ENCODE measurements around the gene SHOC2. TPM values are rescaled to one million over a fixed set of nuclear protein-coding genes. Genes with fewer than 3 reads are reported as not detected.

SHOC2 gene
- total RNA-seq, 1 donor, result 98.6 TPM

DNA sequence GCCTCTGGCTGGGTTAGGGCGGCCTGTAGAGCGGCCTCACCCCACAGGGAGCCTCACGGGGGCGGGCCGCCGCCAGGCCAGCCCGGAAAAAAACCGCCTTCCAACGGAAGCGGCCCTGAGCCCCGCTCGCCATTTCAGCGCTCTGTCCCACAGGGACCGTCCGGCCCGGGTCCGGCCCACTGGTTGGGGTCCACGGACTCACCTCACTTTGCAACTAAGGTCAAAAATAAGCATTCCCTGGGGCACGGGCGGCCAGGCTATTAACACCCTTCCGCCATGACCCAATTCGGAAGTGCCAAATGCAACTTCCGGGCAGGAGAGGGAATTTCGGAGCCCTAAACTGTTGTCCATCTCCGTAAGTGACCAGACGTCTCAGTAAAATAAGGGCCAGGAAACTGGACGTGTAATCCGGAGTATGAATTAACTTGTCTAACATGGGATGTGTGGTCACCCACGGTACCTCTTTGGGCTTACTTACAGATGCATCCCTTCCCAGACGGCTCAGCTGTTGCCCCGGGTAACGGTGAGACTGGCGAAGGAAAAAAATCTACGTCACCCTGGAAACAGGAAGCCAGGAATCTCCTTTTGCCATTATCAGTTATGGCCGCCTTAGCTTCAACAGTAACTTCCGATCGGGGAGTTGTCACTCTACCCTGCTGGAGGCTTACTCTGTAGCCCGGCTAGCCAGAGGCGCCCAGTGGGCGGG is 608 bp upstream of the SHOC2 start, which contains the start of gene BBIP1:
Gene BBIP1, minus strand, starts transcription at position 538 of the 706 bp plus-strand sequence. CDS start 1,023 bp downstream, outside the sequence.
- H3K9me3 ChIP-seq (ENCODE audit: low read depth, low read length), result no peaks in the 10 kb centered on the region
- peak within 1 kb of the TSS; percentile 99 for H3K4me3 ChIP-seq (ENCODE audit: low read length)
- no peaks in the 10 kb centered on the region for H3K27me3 ChIP-seq (ENCODE audit: insufficient read depth, low read length)

DNA sequence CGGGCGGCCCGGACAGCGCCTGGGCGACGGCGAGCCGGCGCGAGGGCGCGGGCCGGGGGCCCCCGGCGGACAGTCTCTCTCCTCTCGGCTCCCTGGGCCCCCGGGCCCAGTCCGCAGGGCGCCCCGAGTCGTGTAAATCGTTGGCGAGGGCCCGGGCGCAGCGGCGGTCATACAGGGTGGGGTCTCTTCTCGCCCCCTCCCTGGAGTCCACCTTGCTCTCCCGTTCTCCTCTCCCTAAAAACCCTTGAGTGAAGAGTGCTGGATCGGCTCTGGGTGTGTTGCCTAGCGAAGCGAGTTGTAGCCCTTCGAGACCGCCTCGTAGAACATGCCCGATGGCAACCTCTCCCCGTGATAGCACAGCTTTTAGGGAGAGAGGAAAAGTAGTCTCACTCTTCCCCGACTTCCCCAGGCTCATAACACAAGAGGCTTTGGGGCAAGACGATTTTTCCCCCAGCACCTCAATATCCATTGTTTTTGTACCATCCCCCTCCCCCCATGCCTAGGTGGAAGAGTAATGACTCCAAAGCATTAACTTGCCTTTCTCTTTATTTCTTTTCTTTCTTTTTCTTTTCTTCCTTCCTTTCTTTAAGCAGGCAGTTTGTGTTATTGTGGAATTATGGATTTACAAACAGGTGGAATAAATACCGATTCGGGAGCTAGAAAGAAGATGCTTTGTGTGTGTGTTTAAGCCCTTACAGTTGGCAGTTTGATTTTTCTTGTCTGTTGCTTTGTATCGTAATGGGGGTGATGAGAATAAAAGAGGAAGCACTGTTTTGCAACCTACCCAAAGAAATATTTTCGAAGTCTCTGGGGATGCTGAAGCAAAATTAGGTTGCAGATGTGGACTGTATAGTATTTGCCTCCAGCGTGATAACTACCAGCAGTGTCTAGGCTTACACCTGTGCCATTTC is 822 bp downstream of the SHOC2 start:
- no peaks in the 10 kb centered on the region for H3K27me3 ChIP-seq (ENCODE audit: insufficient read depth, low read length)
- peaks cover 16% of the 10 kb centered on the region for H3K4me1 ChIP-seq (ENCODE audit: insufficient read depth, low read length)
- no peaks in the 10 kb centered on the region for H3K9me3 ChIP-seq (ENCODE audit: low read depth, low read length)
- H3K4me3 ChIP-seq (ENCODE audit: low read length), result peak overlapping the region; percentile 80

More for the DNA sequence above, 608 bp upstream of the SHOC2 start, which contains the start of gene BBIP1:
- H3K4me1 ChIP-seq (ENCODE audit: insufficient read depth, low read length), result peaks cover 10% of the 10 kb centered on the region

DNA sequence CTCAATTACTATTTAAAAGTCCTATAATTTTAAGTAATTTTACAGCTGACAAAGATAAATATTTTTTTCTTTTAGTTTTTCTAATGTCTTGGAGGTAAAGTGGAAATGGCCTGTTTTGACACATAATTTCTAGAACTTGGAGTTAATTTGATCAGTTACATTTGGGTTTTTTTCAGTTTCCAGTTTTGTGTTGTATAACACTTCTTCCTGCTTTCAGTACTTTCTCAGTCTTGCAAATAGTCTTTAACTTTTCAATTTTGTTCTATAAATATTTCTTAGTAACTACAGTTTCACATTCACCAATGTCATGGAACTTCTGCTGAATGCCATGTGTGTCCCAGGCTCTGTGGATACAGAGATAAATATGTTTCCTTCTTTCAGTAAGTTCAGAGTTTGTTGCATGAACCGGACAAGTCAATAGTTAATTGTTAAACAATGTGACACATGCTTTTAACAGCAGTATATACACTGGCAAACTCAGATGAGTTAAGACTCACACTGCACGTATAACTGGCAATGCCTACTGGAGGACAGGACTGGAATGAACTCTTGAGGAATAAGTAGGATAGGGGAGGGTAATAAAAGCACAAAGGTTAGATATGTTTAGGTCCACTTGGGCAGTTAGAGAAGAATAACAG is 4.6 kb downstream of the SHOC2 start:
- Histone ChIP-seq H3K4me3 (ENCODE audit: low read length) (no peak overlapping the region), H3K4me1 (ENCODE audit: insufficient read depth, low read length) (peaks cover 19% of the 10 kb centered on the region), H3K27me3 (ENCODE audit: insufficient read depth, low read length) (no peaks in the 10 kb centered on the region), H3K9me3 (ENCODE audit: low read depth, low read length) (no peaks in the 10 kb centered on the region)

DNA sequence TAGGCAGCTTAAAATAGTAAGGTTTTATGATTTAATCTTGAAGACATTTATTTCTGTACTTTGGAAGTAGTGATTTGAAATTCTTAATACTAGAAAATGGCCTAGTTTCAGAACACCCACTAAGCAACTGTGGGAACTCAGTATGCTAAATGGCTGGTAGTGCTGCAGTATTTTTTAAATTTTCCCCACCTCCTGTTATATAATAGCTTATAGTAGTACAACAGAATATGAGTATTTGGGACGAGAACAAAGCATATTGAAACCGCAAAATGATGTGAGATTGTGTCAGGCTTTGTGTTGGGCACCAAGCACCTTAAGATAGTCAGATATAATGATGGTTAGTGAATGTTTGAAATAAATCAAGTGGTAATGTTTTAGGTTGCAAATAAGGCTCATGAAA is 8.1 kb downstream of the SHOC2 start:
- Histone ChIP-seq H3K9me3 (ENCODE audit: low read depth, low read length) (no peaks in the 10 kb centered on the region), H3K4me3 (ENCODE audit: low read length) (no peak overlapping the region), H3K4me1 (ENCODE audit: insufficient read depth, low read length) (peaks cover 23% of the 10 kb centered on the region), H3K27me3 (ENCODE audit: insufficient read depth, low read length) (no peaks in the 10 kb centered on the region)

DNA sequence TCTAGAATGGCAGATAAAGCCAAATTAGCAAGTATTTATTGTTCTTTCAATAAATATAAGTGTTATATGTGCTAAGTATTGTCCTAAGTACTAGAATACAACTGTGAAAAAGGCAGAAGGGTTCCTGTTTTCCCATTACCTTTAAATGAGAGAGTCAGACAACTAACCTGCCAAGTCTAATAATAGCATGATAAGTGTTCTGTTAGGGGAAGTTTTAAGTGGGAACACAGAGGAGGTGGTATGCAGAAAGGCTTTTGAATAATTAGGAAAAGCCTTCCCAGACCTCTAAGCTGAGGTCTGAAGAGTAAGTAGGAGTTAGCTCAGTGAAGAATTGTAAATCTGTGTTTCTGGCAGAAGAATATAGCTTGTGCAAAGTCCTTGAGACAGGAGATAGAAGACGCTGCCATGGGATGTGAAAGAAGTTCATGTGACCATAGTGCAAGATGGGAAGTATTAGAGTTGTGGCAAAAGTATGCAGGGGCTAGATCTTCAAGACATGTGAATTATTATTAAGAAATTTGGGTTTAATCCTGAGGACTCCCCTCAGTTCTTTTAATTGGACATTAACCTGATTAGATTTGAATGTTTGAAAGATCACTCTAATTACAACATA is 12.5 kb downstream of the SHOC2 start:
- Histone ChIP-seq H3K27me3 (ENCODE audit: insufficient read depth, low read length) (no peaks in the 10 kb centered on the region), H3K4me3 (ENCODE audit: low read length) (no peak overlapping the region), H3K4me1 (ENCODE audit: insufficient read depth, low read length) (peaks cover 12% of the 10 kb centered on the region), H3K9me3 (ENCODE audit: low read depth, low read length) (no peaks in the 10 kb centered on the region)

DNA sequence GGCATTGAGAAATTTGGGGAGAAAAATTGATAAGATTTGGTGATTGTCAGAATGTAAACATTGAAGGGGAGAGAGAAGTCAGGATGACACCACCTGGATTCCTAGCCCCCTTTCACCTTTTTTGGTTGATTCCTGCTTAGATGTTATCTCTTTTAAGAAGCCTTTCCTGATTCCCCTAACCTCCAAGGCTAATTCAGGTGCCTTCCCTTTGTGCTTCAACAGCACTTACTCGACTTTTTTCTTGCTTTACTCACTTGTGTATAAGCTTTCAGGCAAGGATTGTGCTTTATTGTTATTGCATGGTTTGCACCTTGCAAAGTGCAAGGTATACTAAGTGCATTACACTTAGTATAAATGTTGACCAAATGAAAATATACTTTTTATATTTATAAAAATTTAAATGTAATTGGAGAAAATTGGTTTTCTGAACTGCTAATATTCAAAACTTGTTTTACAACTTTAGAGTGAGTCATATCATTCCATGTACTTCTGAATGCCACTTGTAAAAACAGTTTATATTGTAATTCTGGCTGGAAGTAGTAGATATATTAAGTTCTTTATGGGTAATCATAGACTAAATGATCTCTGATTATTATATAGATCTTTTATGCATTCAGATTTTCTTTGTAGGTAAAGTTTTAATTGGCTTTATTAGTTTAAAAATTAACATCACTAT is 13.2 kb downstream of the SHOC2 start:
- H3K4me1 ChIP-seq (ENCODE audit: insufficient read depth, low read length), result peaks cover 12% of the 10 kb centered on the region
- no peak overlapping the region for H3K4me3 ChIP-seq (ENCODE audit: low read length)
- H3K27me3 ChIP-seq (ENCODE audit: insufficient read depth, low read length), result no peaks in the 10 kb centered on the region
- H3K9me3 ChIP-seq (ENCODE audit: low read depth, low read length), result no peaks in the 10 kb centered on the region

DNA sequence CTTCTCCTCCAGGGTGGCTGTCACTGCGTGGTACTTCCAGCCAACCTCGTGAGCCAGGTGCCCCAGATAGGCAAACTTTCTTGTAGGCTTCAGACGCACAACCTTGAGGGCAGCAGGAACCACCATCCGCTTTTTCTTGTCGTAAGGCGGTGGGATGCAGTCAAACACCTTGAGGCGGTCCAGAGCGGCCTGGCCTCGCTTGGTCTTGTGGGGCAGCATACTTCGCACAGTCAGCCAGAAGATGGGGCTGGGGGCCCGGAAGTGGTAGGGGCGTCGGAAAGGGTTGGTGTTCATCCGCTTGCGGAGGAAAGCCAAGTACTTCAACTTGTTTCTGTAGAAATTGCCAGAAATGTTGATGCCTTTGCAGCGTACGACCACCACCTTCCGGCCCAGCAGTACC is 17.4 kb downstream of the SHOC2 start:
- H3K4me3 ChIP-seq (ENCODE audit: low read length), result no peak overlapping the region
- H3K27me3 ChIP-seq (ENCODE audit: insufficient read depth, low read length), result no peaks in the 10 kb centered on the region
- H3K4me1 ChIP-seq (ENCODE audit: insufficient read depth, low read length), result no peaks in the 10 kb centered on the region
- no peaks in the 10 kb centered on the region for H3K9me3 ChIP-seq (ENCODE audit: low read depth, low read length)

DNA sequence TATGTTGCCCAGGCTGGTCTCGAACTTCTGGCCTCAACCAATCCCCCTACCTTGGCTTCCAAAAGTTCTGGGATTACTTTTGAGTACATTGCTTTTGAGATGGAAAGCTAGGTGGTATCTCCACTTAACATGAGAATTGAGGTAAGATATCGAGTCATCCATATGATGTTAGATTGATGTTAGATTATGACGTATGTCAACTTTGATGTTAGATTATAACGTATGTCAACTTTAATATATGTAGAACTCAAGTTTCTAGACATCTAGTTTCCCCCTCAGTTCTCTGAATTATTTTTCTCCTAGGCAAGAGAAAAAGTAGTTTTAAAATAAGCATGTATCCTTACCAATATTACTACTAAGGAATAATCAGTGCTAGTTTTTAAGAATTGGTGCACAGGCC is 20.0 kb downstream of the SHOC2 start:
- Histone ChIP-seq H3K27me3 (ENCODE audit: insufficient read depth, low read length) (no peaks in the 10 kb centered on the region), H3K9me3 (ENCODE audit: low read depth, low read length) (no peaks in the 10 kb centered on the region), H3K4me1 (ENCODE audit: insufficient read depth, low read length) (no peaks in the 10 kb centered on the region), H3K4me3 (ENCODE audit: low read length) (no peak overlapping the region)

DNA sequence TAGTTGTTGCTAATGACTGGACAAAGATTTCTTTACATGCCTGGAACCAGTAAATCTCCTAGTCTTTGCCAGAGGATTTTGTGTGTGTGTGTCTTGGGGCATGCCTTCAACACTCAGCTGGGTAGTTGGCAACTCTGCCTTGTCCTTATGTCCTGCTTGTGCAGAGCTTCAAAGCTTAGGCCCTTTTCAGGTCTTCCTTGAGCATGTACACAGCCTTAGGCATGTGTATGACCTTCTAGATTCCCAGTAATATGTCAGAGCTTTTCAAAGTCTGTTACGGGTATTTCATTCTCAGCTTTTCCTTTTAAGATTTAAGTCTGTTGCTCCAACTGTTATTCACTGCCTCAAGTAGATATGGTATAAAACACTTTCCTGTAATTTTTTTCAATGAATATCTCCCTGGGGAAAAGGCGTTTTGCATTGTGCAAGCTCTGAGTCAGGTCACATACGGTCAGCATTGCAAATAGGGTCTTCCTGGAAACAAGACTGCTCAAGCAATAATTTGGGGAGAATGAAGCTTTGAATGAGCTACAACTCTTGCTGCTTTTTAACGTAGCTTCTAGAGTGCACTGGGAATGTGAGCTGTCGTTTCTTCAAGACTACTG is 25.5 kb downstream of the SHOC2 start:
- Histone ChIP-seq H3K9me3 (ENCODE audit: low read depth, low read length) (no peaks in the 10 kb centered on the region), H3K4me1 (ENCODE audit: insufficient read depth, low read length) (peaks cover 9% of the 10 kb centered on the region), H3K27me3 (ENCODE audit: insufficient read depth, low read length) (no peaks in the 10 kb centered on the region), H3K4me3 (ENCODE audit: low read length) (no peak overlapping the region)

DNA sequence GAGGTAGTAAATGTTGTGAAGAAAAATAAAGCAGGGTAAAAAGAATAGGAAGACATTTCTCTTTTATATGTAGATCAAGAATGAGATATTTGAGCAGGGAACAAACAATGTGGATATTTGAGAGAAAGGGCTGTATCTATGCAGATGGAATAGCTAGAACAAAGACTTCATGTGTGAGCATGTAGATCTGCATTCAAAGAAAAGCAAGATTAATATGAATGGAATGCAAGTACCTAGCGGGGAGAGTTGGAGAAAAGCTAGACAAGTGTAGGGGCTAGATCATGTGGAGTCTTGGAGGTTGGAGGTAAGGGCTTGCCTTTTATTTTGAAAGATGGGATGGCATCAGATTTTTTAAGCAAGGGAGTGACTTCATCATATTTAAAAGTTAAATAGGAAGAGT is 27.1 kb downstream of the SHOC2 start:
- no peaks in the 10 kb centered on the region for H3K9me3 ChIP-seq (ENCODE audit: low read depth, low read length)
- H3K4me3 ChIP-seq (ENCODE audit: low read length), result no peak overlapping the region
- H3K4me1 ChIP-seq (ENCODE audit: insufficient read depth, low read length), result peaks cover 9% of the 10 kb centered on the region
- no peaks in the 10 kb centered on the region for H3K27me3 ChIP-seq (ENCODE audit: insufficient read depth, low read length)

DNA sequence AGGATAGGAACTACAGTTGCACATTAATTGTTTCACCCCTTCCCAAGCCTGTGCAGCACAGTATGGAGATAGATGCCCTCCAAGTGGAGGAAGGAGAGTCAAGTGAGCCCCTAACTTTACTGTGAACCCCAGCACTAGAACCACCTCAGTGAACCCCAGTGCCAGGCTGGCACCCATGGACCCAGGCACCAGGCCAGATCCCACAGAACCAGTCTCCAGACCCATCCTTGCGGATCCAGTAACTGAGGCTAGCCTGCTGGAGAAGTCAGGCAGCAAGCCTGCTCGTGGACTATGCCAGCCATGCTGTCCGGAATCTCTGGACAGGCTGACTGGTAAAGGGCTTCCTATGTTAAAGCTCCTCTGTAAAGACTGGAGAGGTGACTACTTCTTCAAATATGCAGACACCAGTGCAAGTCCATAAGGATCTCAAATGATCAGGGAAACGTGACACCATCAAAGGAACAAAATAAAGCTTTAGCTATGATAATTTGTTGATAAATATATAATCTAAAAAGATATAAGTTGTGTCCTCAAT is 27.7 kb downstream of the SHOC2 start:
- no peak overlapping the region for H3K4me3 ChIP-seq (ENCODE audit: low read length)
- peaks cover 9% of the 10 kb centered on the region for H3K4me1 ChIP-seq (ENCODE audit: insufficient read depth, low read length)
- H3K9me3 ChIP-seq (ENCODE audit: low read depth, low read length), result no peaks in the 10 kb centered on the region
- no peaks in the 10 kb centered on the region for H3K27me3 ChIP-seq (ENCODE audit: insufficient read depth, low read length)

DNA sequence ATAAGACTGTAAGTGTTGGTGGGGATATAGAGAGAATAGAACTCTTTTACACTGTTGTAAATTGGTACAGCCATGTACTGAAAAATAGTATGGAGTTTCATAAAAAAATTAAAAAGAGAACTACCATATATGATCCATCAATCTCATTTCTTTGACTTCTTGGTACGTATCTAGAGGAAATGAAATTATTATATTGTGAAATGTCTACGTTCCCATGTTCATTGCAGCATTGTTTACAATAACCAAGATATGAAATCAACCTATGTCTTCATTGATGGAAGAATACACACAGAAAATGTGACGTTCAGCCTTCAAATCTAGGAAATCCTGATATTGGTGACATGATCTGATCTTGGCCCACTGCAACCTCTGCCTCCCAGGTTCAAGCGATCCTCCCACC is 32.0 kb downstream of the SHOC2 start:
- Histone ChIP-seq H3K9me3 (ENCODE audit: low read depth, low read length) (no peaks in the 10 kb centered on the region), H3K27me3 (ENCODE audit: insufficient read depth, low read length) (no peaks in the 10 kb centered on the region)

DNA sequence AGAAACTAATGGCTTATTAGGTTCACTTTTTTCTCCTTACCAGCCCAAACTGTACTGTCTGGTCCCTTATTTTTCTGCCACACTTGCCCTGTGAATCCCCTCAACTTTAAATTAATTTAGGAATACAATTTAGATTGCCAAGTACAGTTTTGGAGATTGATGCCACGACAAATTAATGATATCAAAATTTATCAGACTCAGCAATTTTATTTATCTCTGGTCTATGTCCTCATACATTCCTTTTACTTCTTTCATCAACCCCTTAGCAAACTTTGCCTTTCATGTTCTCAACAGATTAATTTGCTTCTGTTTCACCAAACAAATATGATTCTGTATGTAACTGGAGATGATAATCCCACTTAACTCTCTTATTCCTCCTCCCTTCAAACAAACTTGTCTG is 38.2 kb downstream of the SHOC2 start:
- Histone ChIP-seq H3K9me3 (ENCODE audit: low read depth, low read length) (no peaks in the 10 kb centered on the region), H3K4me3 (ENCODE audit: low read length) (no peak overlapping the region), H3K4me1 (ENCODE audit: insufficient read depth, low read length) (peaks cover 4% of the 10 kb centered on the region), H3K27me3 (ENCODE audit: insufficient read depth, low read length) (no peaks in the 10 kb centered on the region)

More for the DNA sequence above, 32.0 kb downstream of the SHOC2 start:
- no peak overlapping the region for H3K4me3 ChIP-seq (ENCODE audit: low read length)
- peaks cover 4% of the 10 kb centered on the region for H3K4me1 ChIP-seq (ENCODE audit: insufficient read depth, low read length)

All from mononuclear cell (primary cell).